ENCODE results near the gene TAS1R3. TPM values are rescaled to one million over a fixed set of nuclear protein-coding genes. Genes with fewer than 3 reads are reported as not detected.

Gene TAS1R3
- polyA plus RNA-seq, 1 donor from 2014 or later, result 1.0 TPM

- Histone ChIP-seq H3K9me2 (ENCODE audit: insufficient read depth, low read length) (no peaks in the 10 kb centered on the region), H3F3A (ENCODE audit: insufficient read depth, low read length, poor library complexity, severe bottlenecking) (no peaks in the 10 kb centered on the region), H2AFZ (ENCODE audit: low read depth, low read length) (no peak overlapping the region), H3K4me2 (ENCODE audit: low read length) (no peak overlapping the region), H4K20me1 (ENCODE audit: insufficient read depth) (no peaks in the 10 kb centered on the region), H3K27ac (ENCODE audit: low read length) (no peak overlapping the region), H3K79me2 (replicated peaks; ENCODE audit: insufficient read depth, low read length) (no peaks in the 10 kb centered on the region), H3K4me3 (ENCODE audit: low read length) (no peak overlapping the region), H3K27me3 (ENCODE audit: insufficient read depth, low read depth, low read length) (peaks cover 4% of the 10 kb centered on the region), H3K9me3 (ENCODE audit: low read length) (no peaks in the 10 kb centered on the region), H3K36me3 (ENCODE audit: insufficient read depth, low read length) (no peaks in the 10 kb centered on the region), H3K9ac (ENCODE audit: low read length) (no peak overlapping the region)
- TF ChIP-seq REST (IDR thresholded peaks at IDR 0.05; ENCODE audit: borderline replicate concordance) (no peak), EZH2 (IDR thresholded peaks at IDR 0.05; ENCODE audit: borderline replicate concordance, insufficient read depth, low read length, poor library complexity, severe bottlenecking) (no peak), SMC3 (conservative IDR thresholded peaks at IDR 0.05; ENCODE audit: poor library complexity) (no peak), TAF1 (IDR thresholded peaks at IDR 0.05; ENCODE audit: low read depth) (no peak), POLR2AphosphoS5 (IDR thresholded peaks at IDR 0.05) (no peak), MXI1 (conservative IDR thresholded peaks at IDR 0.05; ENCODE audit: poor library complexity, severe bottlenecking) (no peak), RAD21 (conservative IDR thresholded peaks at IDR 0.05) (no peak), EP300 (conservative IDR thresholded peaks at IDR 0.05; ENCODE audit: poor library complexity, severe bottlenecking) (no peak)
- TF ChIP-seq, protein P1, sequence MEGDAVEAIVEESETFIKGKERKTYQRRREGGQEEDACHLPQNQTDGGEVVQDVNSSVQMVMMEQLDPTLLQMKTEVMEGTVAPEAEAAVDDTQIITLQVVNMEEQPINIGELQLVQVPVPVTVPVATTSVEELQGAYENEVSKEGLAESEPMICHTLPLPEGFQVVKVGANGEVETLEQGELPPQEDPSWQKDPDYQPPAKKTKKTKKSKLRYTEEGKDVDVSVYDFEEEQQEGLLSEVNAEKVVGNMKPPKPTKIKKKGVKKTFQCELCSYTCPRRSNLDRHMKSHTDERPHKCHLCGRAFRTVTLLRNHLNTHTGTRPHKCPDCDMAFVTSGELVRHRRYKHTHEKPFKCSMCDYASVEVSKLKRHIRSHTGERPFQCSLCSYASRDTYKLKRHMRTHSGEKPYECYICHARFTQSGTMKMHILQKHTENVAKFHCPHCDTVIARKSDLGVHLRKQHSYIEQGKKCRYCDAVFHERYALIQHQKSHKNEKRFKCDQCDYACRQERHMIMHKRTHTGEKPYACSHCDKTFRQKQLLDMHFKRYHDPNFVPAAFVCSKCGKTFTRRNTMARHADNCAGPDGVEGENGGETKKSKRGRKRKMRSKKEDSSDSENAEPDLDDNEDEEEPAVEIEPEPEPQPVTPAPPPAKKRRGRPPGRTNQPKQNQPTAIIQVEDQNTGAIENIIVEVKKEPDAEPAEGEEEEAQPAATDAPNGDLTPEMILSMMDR (IDR thresholded peaks at IDR 0.05; ENCODE audit: poor library complexity, severe bottlenecking), result no peak
Observed at GRCh38 chr1:1359664-1360468, 28.8 kb downstream of the TAS1R3 start.

GRCh38 chr1:1360506-1361169, 29.6 kb downstream of the TAS1R3 start:
- no peak overlapping the region for H3K4me2 ChIP-seq (ENCODE audit: low read length)
- no peak overlapping the region for H3K4me3 ChIP-seq (ENCODE audit: low read length)
- no peaks in the 10 kb centered on the region for H3K79me2 ChIP-seq (replicated peaks; ENCODE audit: insufficient read depth, low read length)
- no peaks in the 10 kb centered on the region for H3K9me2 ChIP-seq (ENCODE audit: insufficient read depth, low read length)
- no peaks in the 10 kb centered on the region for H3F3A ChIP-seq (ENCODE audit: insufficient read depth, low read length, poor library complexity, severe bottlenecking)
- TF ChIP-seq, protein P1 (IDR thresholded peaks at IDR 0.05; ENCODE audit: poor library complexity, severe bottlenecking), result no peak
- TF ChIP-seq RAD21 (conservative IDR thresholded peaks at IDR 0.05) (no peak), EP300 (conservative IDR thresholded peaks at IDR 0.05; ENCODE audit: poor library complexity, severe bottlenecking) (no peak), SMC3 (conservative IDR thresholded peaks at IDR 0.05; ENCODE audit: poor library complexity) (no peak), REST (IDR thresholded peaks at IDR 0.05; ENCODE audit: borderline replicate concordance) (no peak)
- no peaks in the 10 kb centered on the region for H4K20me1 ChIP-seq (ENCODE audit: insufficient read depth)
- H3K36me3 ChIP-seq (ENCODE audit: insufficient read depth, low read length), result no peaks in the 10 kb centered on the region
- no peak overlapping the region for H3K9ac ChIP-seq (ENCODE audit: low read length)
- H2AFZ ChIP-seq (ENCODE audit: low read depth, low read length), result no peak overlapping the region
- H3K27ac ChIP-seq (ENCODE audit: low read length), result no peak overlapping the region
- H3K27me3 ChIP-seq (ENCODE audit: insufficient read depth, low read depth, low read length), result no peaks in the 10 kb centered on the region
- no peaks in the 10 kb centered on the region for H3K9me3 ChIP-seq (ENCODE audit: low read length)

Data from neural cell (in vitro differentiated cells).